SK-N-SH (cell line): ENCODE results near the gene SEC14L5. TPM values are rescaled to one million over a fixed set of nuclear protein-coding genes. Genes with fewer than 3 reads are reported as not detected.

Source experiments
- CTCF ChIA-PET: fragments of 300-600, 350-600 bp; formaldehyde crosslinking; extraction: SDS; loops from one replicate; lab custom pipeline; 2021; lab: Yijun Ruan, JAX
- POLR2A ChIA-PET: fragments of 350-600 bp; sonication (Branson Sonifier 250); formaldehyde crosslinking; extraction: SDS; loops from one replicate; lab custom pipeline; 2020; ENCODE audit warnings: antibody characterized with exemption, inconsistent platforms; lab: Yijun Ruan, JAX
- DNase-seq: peaks from one replicate; pipeline ENCODE4 v3.0.0; 2012
- H2AFZ ChIP-seq: fragments of 200-600 bp; sonication (generic); 2 replicates; pipeline ENCODE4 v1.8.1; 2016; ENCODE audit warnings: antibody characterized with exemption, mild to moderate bottlenecking, low read depth
- H3F3A ChIP-seq: fragments of 200-600 bp; sonication (generic); replicated peaks from 2 replicates; pipeline ENCODE3; 2016; ENCODE audit warnings: antibody characterized with exemption, mild to moderate bottlenecking; ENCODE audit not compliant: insufficient read depth
- H3K27ac ChIP-seq, 2 experiments: fragments of 200-500 bp in 1 of 2; fragments of 200-600 bp in 1 of 2; sonication (Bioruptor generic) in 1 of 2; sonication (generic), shearing (Covaris generic) in 1 of 2; 2 replicates each; pipeline versions ENCODE4 v1.5.1 to v1.6.1; 2014 to 2016; ENCODE audit warnings: low read depth in 2 of 2, inconsistent platforms in 1 of 2, low read length in 1 of 2, mild to moderate bottlenecking in 1 of 2, mixed read lengths in 1 of 2
- H3K27me3 ChIP-seq: fragments of 200-600 bp; sonication (generic), shearing (Covaris generic); 2 replicates; pipeline ENCODE4 v1.6.1; 2016; ENCODE audit warnings: mixed run types; ENCODE audit not compliant: insufficient read depth
- H3K36me3 ChIP-seq, 2 experiments: fragments of 200-500 bp in 1 of 2; fragments of 200-600 bp in 1 of 2; sonication (Bioruptor generic) in 1 of 2; sonication (generic) in 1 of 2; replicated peaks in 1 of 2; 2 replicates each; pipeline versions ENCODE3 to v1.5.1; 2014 to 2016; ENCODE audit warnings: low read length in 1 of 2, mild to moderate bottlenecking in 1 of 2; ENCODE audit not compliant: insufficient read depth in 2 of 2, control insufficient read depth in 1 of 2
- H3K4me1 ChIP-seq, 2 experiments: fragments of 200-500 bp in 1 of 2; fragments of 200-600 bp in 1 of 2; sonication (Bioruptor generic) in 1 of 2; sonication (generic), shearing (Covaris generic) in 1 of 2; 2 replicates each; pipeline versions ENCODE4 v1.5.1 to v1.6.1; 2014 to 2016; ENCODE audit warnings: low read depth in 1 of 2, low read length in 1 of 2, mixed run types in 1 of 2; ENCODE audit not compliant: insufficient read depth in 2 of 2, control insufficient read depth in 1 of 2
- H3K4me2 ChIP-seq: fragments of 200-600 bp; sonication (generic), shearing (Covaris generic); 2 replicates; pipeline ENCODE4 v1.6.1; 2017; ENCODE audit warnings: mixed run types
- H3K4me3 ChIP-seq, 2 experiments: fragments of 200-500 bp in 1 of 2; fragments of 200-600 bp in 1 of 2; sonication (Bioruptor generic) in 1 of 2; sonication (generic), shearing (Covaris generic) in 1 of 2; 2 replicates each; pipeline versions ENCODE4 v1.5.1 to v1.8.1; 2014 to 2016; ENCODE audit warnings: low read depth in 2 of 2, inconsistent platforms in 1 of 2, low read length in 1 of 2, mild to moderate bottlenecking in 1 of 2, mixed read lengths in 1 of 2, moderate library complexity in 1 of 2
- H3K79me2 ChIP-seq: fragments of 200-600 bp; sonication (generic); 2 replicates; pipeline ENCODE4 v1.8.1; 2017; ENCODE audit warnings: mild to moderate bottlenecking; ENCODE audit not compliant: insufficient read depth
- H3K9ac ChIP-seq: fragments of 200-600 bp; sonication (generic); 2 replicates; pipeline ENCODE4 v1.6.1; 2017; ENCODE audit warnings: mixed run types
- H3K9me2 ChIP-seq: fragments of 200-600 bp; sonication (generic); 2 replicates; pipeline ENCODE4 v1.6.1; 2017; ENCODE audit warnings: mixed run types
- H3K9me3 ChIP-seq: fragments of 200-600 bp; sonication (generic); 2 replicates; pipeline ENCODE4 v1.6.1; 2017; ENCODE audit warnings: mixed run types, mild to moderate bottlenecking, moderate library complexity
- H4K20me1 ChIP-seq: fragments of 200-600 bp; sonication (generic); 2 replicates; pipeline ENCODE4 v1.6.1; 2017; ENCODE audit warnings: mild to moderate bottlenecking, mixed run types; ENCODE audit not compliant: insufficient read depth
- MAX ChIP-seq: IDR thresholded peaks from 2 replicates; pipeline ENCODE4 v1.4.0; 2012; ENCODE audit warnings: low read depth
- MXI1 ChIP-seq: IDR thresholded peaks from 2 replicates; pipeline ENCODE4 v1.6.1; 2012; ENCODE audit warnings: mild to moderate bottlenecking, low read depth, low read length, improper control_type of control experiment
- RAD21 ChIP-seq: IDR thresholded peaks from 2 replicates; pipeline ENCODE4 v1.6.1; 2012; ENCODE audit warnings: mild to moderate bottlenecking, low read length
- RCOR1 ChIP-seq: fragments of 150-350 bp; IDR thresholded peaks from 2 replicates; pipeline ENCODE4 v1.6.1; 2017; ENCODE audit warnings: antibody characterized with exemption, low read length
- RXRA ChIP-seq: IDR thresholded peaks from 2 replicates; pipeline ENCODE4 v1.4.0; 2012; ENCODE audit warnings: low read depth, mild to moderate bottlenecking, borderline replicate concordance
- SIN3A ChIP-seq: IDR thresholded peaks from 2 replicates; pipeline ENCODE4 v1.6.1; 2012; ENCODE audit warnings: low read depth, mild to moderate bottlenecking, low read length, moderate library complexity, borderline replicate concordance
- SMC3 ChIP-seq: IDR thresholded peaks from 2 replicates; pipeline ENCODE4 v1.6.1; 2012; ENCODE audit warnings: low read depth, low read length, improper control_type of control experiment
- TEAD4 ChIP-seq: IDR thresholded peaks from 2 replicates; pipeline ENCODE4 v1.4.0; 2012; ENCODE audit warnings: mild to moderate bottlenecking, borderline replicate concordance; ENCODE audit not compliant: insufficient read depth
- USF1 ChIP-seq: IDR thresholded peaks from 2 replicates; pipeline ENCODE4 v1.4.0; 2012; ENCODE audit warnings: low read depth, borderline replicate concordance
- USF2 ChIP-seq: fragments of 150-350 bp; IDR thresholded peaks from 2 replicates; pipeline ENCODE4 v1.6.1; 2017; ENCODE audit warnings: antibody characterized with exemption, low read length, low read depth, borderline replicate concordance
- WGBS: methylation state at CpG from one replicate; pipeline ENCODE4 v1.1.6; 2017; ENCODE audit warnings: low lambda C conversion rate; 5-methylcytosine and 5-hydroxymethylcytosine counted together
- polyA plus RNA-seq, 3 experiments: library from polyadenylated mRNA; depleted of rRNA; stranded (reverse); fragments of >200 nt; gene quantifications; 2 replicates each; pipeline ENCODE4 v1.2.3, GENCODE V29; 2012
- TF ChIP-seq, protein P1 (sequence below): IDR thresholded peaks from 2 replicates; pipeline ENCODE4 v1.4.0; 2012; ENCODE audit warnings: low read depth, borderline replicate concordance
- TF ChIP-seq, protein P2 (sequence below): IDR thresholded peaks from 2 replicates; pipeline ENCODE4; 2012

The SEC14L5 gene
- polyA plus RNA-seq, 1 of the 3 experiments (the other 2 are of a cell fraction) = 0.08 TPM

DNA sequence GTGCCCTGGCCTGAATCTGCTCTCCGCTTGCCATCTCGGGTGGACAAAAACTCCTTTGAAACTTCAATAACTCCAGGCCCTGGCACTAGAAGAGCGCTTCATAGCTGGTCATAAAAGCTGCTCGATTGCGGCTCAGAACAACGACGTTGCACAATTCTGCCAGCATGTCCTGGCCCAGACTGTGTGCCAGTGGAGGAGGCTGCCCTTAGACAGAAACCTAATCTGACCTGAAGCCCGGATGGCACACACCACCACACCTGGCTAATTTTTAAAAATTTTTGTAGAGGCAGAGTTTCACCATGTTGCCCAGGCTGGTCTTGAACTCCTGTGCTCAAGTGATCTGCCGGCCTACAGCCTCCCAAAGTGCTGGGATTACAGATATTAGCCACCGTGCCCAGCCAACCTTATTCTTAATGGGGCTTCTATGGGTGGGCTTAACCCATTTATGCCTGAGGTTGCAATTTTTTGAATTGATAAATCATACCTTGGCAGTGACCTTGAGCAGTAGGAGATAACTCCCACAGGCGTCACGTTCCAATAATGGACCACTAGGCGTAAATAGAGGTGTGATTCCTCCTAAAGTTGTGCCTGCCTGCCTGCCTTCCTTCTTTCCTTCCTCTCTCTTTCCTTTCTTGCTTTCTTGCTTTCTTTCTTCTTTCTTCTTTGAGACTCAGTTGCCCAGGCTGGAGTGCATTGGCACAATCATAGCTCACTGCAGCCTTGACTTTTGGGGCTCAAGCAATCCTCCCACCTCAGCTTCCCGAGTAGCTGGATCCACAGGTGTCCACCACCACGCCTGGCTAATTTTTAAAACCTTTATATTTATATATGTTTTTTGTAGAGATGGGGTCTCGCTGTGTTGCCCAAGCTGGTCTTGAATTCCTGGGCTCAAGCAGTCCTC lies 20.1 kb upstream of the SEC14L5 start:
- Histone ChIP-seq H3K27me3 (no peaks in the 10 kb centered on the region), H3K9me3 (no peaks in the 10 kb centered on the region), H3K27ac (no peak overlapping the region), H3K4me2 (no peak overlapping the region), H3K9me2 (no peaks in the 10 kb centered on the region), H2AFZ (no peak overlapping the region), H3F3A (peaks cover 10% of the 10 kb centered on the region), H3K79me2 (no peaks in the 10 kb centered on the region), H3K9ac (no peak overlapping the region), H3K4me1 (peaks cover 5 to 7% of the 10 kb centered on the region in 2 experiments; a peak in 3 of 4 replicates), H3K4me3 (no peak overlapping the region; a peak in 1 of 4 replicates), H4K20me1 (no peaks in the 10 kb centered on the region), H3K36me3 (no peaks in the 10 kb centered on the region)
- no peak for TF ChIP-seq RAD21
- TF ChIP-seq USF1 = no peak
- TF ChIP-seq TEAD4 = no peak
- no peak for TF ChIP-seq SIN3A
- no peak for TF ChIP-seq RXRA
- no peak for TF ChIP-seq SMC3
- TF ChIP-seq, protein P1, sequence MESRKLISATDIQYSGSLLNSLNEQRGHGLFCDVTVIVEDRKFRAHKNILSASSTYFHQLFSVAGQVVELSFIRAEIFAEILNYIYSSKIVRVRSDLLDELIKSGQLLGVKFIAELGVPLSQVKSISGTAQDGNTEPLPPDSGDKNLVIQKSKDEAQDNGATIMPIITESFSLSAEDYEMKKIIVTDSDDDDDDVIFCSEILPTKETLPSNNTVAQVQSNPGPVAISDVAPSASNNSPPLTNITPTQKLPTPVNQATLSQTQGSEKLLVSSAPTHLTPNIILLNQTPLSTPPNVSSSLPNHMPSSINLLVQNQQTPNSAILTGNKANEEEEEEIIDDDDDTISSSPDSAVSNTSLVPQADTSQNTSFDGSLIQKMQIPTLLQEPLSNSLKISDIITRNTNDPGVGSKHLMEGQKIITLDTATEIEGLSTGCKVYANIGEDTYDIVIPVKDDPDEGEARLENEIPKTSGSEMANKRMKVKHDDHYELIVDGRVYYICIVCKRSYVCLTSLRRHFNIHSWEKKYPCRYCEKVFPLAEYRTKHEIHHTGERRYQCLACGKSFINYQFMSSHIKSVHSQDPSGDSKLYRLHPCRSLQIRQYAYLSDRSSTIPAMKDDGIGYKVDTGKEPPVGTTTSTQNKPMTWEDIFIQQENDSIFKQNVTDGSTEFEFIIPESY = no peak
- TF ChIP-seq, protein P2, sequence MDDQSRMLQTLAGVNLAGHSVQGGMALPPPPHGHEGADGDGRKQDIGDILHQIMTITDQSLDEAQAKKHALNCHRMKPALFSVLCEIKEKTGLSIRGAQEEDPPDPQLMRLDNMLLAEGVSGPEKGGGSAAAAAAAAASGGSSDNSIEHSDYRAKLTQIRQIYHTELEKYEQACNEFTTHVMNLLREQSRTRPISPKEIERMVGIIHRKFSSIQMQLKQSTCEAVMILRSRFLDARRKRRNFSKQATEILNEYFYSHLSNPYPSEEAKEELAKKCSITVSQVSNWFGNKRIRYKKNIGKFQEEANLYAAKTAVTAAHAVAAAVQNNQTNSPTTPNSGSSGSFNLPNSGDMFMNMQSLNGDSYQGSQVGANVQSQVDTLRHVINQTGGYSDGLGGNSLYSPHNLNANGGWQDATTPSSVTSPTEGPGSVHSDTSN = no peak
- TF ChIP-seq MXI1 = no peak
- no peak for TF ChIP-seq USF2
- no peak for TF ChIP-seq RCOR1
- no peak for TF ChIP-seq MAX
- 94% methylated on average over 16 of the region's 16 CpGs for WGBS
- POLR2A ChIA-PET = no interaction called here
- no peak for DNase-seq
- CTCF ChIA-PET = interaction anchor here (1.8 to 5.0 kb wide), 2 partner anchors 18 to 245 kb away, joined by 5 to 23 read pairs; partner anchors contain the start of gene NUDT16L1
